HUES6 (cell line): ENCODE measurements around the gene CSF1R.

Experiments
- H3K27ac ChIP-seq: 2 replicates; pipeline ENCODE4 v1.7.0; 2013; ENCODE audit warnings: low read depth, mild to moderate bottlenecking, low read length, inconsistent platforms
- H3K27me3 ChIP-seq: 2 replicates; pipeline ENCODE4 v1.6.1; 2013; ENCODE audit warnings: low read length; ENCODE audit not compliant: control insufficient read depth, insufficient read depth
- H3K36me3 ChIP-seq: 2 replicates; pipeline ENCODE4 v1.6.1; 2013; ENCODE audit warnings: low read length; ENCODE audit not compliant: control insufficient read depth, insufficient read depth
- H3K4me1 ChIP-seq: 2 replicates; pipeline ENCODE4 v1.6.1; 2013; ENCODE audit warnings: low read length; ENCODE audit not compliant: control insufficient read depth, insufficient read depth
- H3K4me3 ChIP-seq: 2 replicates; pipeline ENCODE4 v1.5.1; 2013; ENCODE audit warnings: low read depth, low read length
- H3K9ac ChIP-seq: one replicate; pipeline ENCODE4 v1.6.1; 2013; ENCODE audit warnings: mild to moderate bottlenecking, low read length
- H3K9me3 ChIP-seq: 2 replicates; pipeline ENCODE4 v1.6.1; 2013; ENCODE audit warnings: low read depth, low read length; ENCODE audit not compliant: control insufficient read depth, insufficient read depth

The CSF1R gene

GRCh38 chr5:150077996-150078801 is 8.2 kb downstream of the CSF1R start:
- H3K36me3 ChIP-seq, result no peaks in the 10 kb centered on the region
- H3K27me3 ChIP-seq, result no peaks in the 10 kb centered on the region; the same call in 1 of the 2 replicates

DNA sequence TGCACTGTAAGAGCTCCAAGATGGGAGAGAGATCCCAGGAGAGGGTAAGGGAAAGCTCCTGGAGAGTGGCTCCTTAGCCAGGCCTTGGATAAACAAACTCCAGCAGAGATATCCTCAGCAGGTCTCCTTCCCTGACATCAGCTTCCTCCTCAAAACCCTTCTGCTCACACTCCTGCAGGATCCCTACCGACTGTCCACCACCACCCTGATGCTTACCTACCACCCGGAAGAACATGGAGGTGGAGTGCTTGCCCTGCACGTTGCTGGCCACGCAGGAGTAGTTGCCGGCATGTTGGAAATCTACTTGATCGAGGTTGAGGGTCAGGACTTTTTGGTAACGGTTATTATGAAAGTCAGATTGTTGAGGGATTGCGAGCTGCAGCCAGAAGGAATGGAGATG is 9.3 kb downstream of the CSF1R start:
- Histone ChIP-seq H3K4me3 (no peak overlapping the region), H3K9ac (no peak overlapping the region), H3K4me1 (peaks cover 8% of the 10 kb centered on the region), H3K27me3 (no peaks in the 10 kb centered on the region; the same call in 1 of the 2 replicates), H3K9me3 (no peaks in the 10 kb centered on the region), H3K27ac (no peak overlapping the region), H3K36me3 (no peaks in the 10 kb centered on the region)

More at GRCh38 chr5:150077996-150078801, 8.2 kb downstream of the CSF1R start:
- no peaks in the 10 kb centered on the region for H3K9me3 ChIP-seq
- H3K4me3 ChIP-seq, result no peak overlapping the region
- no peak overlapping the region for H3K27ac ChIP-seq
- peaks cover 16% of the 10 kb centered on the region for H3K4me1 ChIP-seq
- no peak overlapping the region for H3K9ac ChIP-seq

DNA sequence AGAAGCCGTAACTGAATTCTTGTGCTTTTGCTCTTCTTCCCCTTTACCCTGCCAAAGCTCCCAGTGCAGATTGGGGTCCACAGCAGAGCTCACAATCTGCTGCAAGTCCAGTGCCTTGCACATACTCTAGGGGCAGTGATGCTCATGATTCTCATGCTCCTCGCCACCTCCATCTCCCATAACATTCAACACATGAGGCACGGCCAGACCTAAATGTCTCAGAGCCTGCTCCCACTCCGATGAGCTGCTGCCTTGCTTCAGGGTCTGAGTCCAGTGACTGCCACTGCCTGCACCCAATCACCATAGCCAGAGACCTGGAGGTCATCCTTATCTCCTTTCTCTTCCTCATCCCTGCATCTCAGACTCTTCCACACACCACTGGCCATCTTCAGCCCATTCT is 10.5 kb downstream of the CSF1R start:
- Histone ChIP-seq H3K9ac (no peak overlapping the region), H3K27me3 (no peaks in the 10 kb centered on the region; the same call in 1 of the 2 replicates), H3K9me3 (no peaks in the 10 kb centered on the region), H3K4me3 (no peak overlapping the region), H3K4me1 (no peaks in the 10 kb centered on the region), H3K36me3 (no peaks in the 10 kb centered on the region), H3K27ac (no peak overlapping the region)

DNA sequence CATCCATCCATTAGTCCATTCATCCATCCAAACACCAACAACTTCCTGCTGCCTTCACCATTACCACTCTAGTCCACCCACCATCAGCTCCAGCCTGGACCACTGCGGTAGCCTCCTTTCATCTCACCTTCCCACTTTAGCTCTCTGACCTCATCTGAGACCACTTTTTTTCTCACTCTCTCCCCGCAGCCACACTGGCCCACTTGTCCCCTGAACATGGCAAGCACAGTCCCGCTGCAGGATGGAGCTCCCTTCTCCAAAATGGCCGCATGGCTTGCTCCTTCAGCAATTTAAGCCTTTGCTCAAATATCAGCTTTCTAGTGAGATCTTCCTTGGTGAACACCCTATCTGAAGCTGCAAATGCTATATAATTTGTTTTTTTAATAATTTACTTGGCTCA is 11.1 kb downstream of the CSF1R start:
- no peaks in the 10 kb centered on the region; the same call in 1 of the 2 replicates for H3K27me3 ChIP-seq
- H3K9me3 ChIP-seq, result no peaks in the 10 kb centered on the region
- no peak overlapping the region for H3K27ac ChIP-seq
- H3K36me3 ChIP-seq, result no peaks in the 10 kb centered on the region
- no peak overlapping the region for H3K4me3 ChIP-seq
- no peak overlapping the region for H3K9ac ChIP-seq
- H3K4me1 ChIP-seq, result no peaks in the 10 kb centered on the region

- Histone ChIP-seq H3K4me3 (no peak overlapping the region), H3K27me3 (no peaks in the 10 kb centered on the region; the same call in 1 of the 2 replicates)
Measured at GRCh38 chr5:150073677-150074076, 12.7 kb downstream of the CSF1R start.

GRCh38 chr5:150073086-150073625 is 13.2 kb downstream of the CSF1R start:
- Histone ChIP-seq H3K4me1 (peaks cover 3% of the 10 kb centered on the region), H3K4me3 (no peak overlapping the region), H3K9ac (no peak overlapping the region), H3K9me3 (no peaks in the 10 kb centered on the region), H3K36me3 (no peaks in the 10 kb centered on the region), H3K27me3 (no peaks in the 10 kb centered on the region; the same call in 1 of the 2 replicates), H3K27ac (no peak overlapping the region)

More at GRCh38 chr5:150073677-150074076, 12.7 kb downstream of the CSF1R start:
- H3K9ac ChIP-seq, result no peak overlapping the region
- H3K36me3 ChIP-seq, result no peaks in the 10 kb centered on the region
- peaks cover 3% of the 10 kb centered on the region for H3K4me1 ChIP-seq
- H3K27ac ChIP-seq, result no peak overlapping the region
- no peaks in the 10 kb centered on the region for H3K9me3 ChIP-seq

DNA sequence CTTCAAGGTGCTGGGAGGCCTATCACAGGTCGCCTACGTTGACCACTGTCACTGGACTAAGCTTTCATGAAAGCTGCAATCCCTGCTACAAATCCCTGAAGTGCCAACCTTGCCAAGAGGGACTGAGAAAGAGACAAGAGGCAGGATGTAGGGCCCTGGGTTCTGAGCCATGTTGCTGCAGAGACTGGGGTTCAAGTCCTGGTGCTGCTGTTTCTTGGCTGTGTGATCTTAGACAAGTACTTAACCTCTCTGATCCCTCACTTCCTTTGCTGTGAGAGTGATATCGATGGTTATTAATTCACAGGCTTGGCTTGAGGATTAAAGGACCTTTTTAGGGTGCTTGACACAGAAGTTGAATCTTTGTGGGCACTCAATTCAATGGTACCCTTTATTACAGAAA is 15.5 kb downstream of the CSF1R start:
- Histone ChIP-seq H3K9ac (no peak overlapping the region), H3K4me1 (peaks cover 3% of the 10 kb centered on the region), H3K27ac (no peak overlapping the region)

DNA sequence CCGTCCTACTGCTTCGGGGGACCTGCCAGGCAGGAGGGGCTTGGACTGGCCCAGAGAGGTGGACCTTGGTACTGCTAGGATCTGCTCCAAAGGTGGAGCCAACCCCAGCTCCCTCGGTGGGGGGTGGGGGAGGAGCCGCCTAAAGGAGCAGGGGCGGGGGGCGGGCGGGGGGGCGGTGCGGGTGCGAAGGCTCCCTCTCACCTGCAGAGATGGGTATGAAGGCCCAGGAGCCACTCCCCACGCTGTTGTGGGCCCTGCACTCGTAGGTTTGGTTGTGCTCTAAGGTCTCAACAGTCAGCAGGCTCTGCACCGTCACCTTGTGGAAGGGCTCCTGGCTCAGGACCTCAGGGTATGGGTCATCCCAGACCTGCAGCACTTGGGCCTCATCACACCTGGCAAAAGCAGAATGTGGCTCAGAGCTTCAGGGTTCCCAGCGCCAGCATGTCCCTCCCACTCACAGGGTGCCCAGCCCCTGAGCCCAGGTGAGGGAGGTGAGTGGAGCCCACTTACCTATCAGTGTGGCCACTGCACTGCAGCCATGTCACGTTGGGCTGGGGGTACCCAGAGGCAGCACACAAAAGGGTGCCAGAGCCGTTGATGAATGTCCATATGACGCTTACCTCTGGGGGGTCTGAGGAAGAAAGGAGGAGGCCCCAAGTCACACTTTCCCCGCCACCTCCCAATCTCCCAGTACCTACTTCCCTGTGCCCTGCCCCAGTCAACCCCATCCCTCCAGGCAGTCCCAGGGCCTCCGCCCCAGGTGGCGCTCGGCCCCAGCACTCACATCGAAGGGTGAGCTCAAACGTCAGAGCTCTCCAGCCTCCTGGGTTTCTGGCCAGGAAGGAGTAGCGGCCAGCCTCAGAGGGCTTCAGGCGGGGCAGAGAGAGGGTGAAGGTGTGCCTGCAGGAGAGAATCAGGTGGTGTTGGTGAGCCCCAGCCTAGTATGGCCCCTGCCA is 16.4 kb downstream of the CSF1R start:
- H3K9ac ChIP-seq, result no peak overlapping the region
- H3K9me3 ChIP-seq, result no peaks in the 10 kb centered on the region
- no peak overlapping the region for H3K27ac ChIP-seq
- no peak overlapping the region for H3K4me3 ChIP-seq
- H3K36me3 ChIP-seq, result no peaks in the 10 kb centered on the region
- peaks cover 8% of the 10 kb centered on the region for H3K4me1 ChIP-seq
- no peaks in the 10 kb centered on the region; the same call in 1 of the 2 replicates for H3K27me3 ChIP-seq

More for the DNA sequence above, 15.5 kb downstream of the CSF1R start:
- Histone ChIP-seq H3K36me3 (no peaks in the 10 kb centered on the region), H3K9me3 (no peaks in the 10 kb centered on the region), H3K4me3 (no peak overlapping the region), H3K27me3 (no peaks in the 10 kb centered on the region; the same call in 1 of the 2 replicates)

DNA sequence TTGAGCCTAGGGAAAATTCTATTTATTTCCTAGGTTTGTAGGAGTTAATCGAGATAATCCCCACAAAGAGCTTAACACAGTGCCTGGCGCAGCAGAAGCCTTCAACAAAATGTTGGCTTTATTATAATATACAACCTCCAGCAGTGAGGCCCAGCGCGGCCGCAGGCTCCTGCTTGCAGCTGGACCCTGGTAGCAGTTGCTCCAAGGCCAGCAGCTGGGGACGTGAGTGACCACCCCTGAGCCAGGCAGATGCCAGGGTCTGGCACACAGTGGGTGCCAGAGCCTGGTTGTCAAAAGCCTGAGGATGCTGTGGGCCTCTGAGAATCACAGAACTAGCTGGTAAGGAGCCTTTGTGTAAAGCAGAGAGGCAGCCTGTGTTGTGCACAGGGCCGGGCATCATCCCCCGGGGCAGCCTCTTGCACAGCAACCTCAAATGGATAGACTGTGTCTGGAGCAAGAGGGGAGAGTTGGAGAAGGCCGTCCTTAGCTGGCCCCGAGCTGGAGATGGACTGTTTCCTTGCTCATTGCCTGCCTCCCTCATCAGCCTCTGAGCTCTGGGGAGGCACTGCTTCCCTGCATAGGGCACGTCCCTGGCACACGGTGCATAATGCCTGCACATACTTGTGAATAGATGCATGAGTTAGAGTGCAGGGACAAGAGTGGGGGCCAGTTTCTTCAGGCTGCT is 17.3 kb downstream of the CSF1R start:
- H3K4me3 ChIP-seq, result no peak overlapping the region
- H3K4me1 ChIP-seq, result peaks cover 8% of the 10 kb centered on the region
- no peak overlapping the region for H3K27ac ChIP-seq
- H3K27me3 ChIP-seq, result no peaks in the 10 kb centered on the region; the same call in 1 of the 2 replicates
- H3K9me3 ChIP-seq, result no peaks in the 10 kb centered on the region
- no peaks in the 10 kb centered on the region for H3K36me3 ChIP-seq
- no peak overlapping the region for H3K9ac ChIP-seq

GRCh38 chr5:150068472-150068871 is 17.9 kb downstream of the CSF1R start:
- peaks cover 8% of the 10 kb centered on the region for H3K4me1 ChIP-seq
- H3K27me3 ChIP-seq, result no peaks in the 10 kb centered on the region; the same call in 1 of the 2 replicates
- H3K36me3 ChIP-seq, result no peaks in the 10 kb centered on the region
- H3K9me3 ChIP-seq, result no peaks in the 10 kb centered on the region
- no peak overlapping the region for H3K9ac ChIP-seq
- no peak overlapping the region for H3K4me3 ChIP-seq
- no peak overlapping the region for H3K27ac ChIP-seq
